Testis (tissue), 2 donors: ENCODE results near the gene IQCH.

Experiments
- CTCF ChIP-seq, 3 experiments: fragments of 450-650 bp in 2 of 3; fragments of 200-600 bp in 1 of 3; sonication (generic) in 1 of 3; IDR thresholded peaks; one replicate each; pipeline ENCODE4 v1.5.1; 2016 to 2019; ENCODE audit warnings: antibody characterized with exemption in 3 of 3, mild to moderate bottlenecking in 2 of 3, moderate library complexity in 1 of 3
- POLR2A ChIP-seq: fragments of 450-650 bp; IDR thresholded peaks from one replicate; pipeline ENCODE4 v1.6.1; 2017; ENCODE audit warnings: antibody characterized with exemption, mild to moderate bottlenecking, moderate library complexity

GRCh38 chr15:67210555-67211168 lies 43.9 kb upstream of the IQCH start:
- TF ChIP-seq POLR2A (no peak), CTCF (IDR thresholded peaks at IDR 0.05) (no peak)
